Stimulated activated CD8-positive, alpha-beta memory T cell treated with anti-CD3 and anti-CD28 coated beads, Interleukin-4, amount 100 ng/mL, for 1 hour (primary cell): Measurements from ENCODE around the gene SYPL1.
A peak's percentile ranks its signal among the peaks of the same experiment; 100 is the strongest.

Source experiments
- DNase-seq, 2 donors: peaks; one replicate each; pipeline ENCODE4 v3.0.0-alpha.2; 2020; ENCODE audit warnings: low read depth in 2 of 2, low spot score in 1 of 2

SYPL1 gene

DNA sequence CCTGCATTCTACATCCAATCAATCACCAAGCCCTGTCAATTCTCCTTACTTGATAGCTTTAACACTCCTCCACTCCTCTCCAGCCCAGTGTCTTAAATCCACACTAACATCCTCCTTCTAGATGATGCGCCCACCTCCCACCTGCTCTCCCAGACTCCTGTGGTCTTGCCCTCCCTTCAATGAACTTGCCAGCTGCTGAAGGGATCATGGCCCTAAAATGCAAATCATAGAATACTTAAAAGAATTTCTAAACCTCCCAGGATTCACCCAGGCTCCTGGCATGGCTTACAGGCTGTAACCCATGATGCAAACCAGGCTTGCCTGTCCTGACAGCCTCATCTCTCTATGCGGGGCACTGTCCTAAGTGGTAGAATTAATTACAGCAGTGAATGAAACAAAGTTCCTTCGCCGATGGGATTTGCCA lies 43.6 kb downstream of the SYPL1 start:
- DNase-seq = no peak

DNA sequence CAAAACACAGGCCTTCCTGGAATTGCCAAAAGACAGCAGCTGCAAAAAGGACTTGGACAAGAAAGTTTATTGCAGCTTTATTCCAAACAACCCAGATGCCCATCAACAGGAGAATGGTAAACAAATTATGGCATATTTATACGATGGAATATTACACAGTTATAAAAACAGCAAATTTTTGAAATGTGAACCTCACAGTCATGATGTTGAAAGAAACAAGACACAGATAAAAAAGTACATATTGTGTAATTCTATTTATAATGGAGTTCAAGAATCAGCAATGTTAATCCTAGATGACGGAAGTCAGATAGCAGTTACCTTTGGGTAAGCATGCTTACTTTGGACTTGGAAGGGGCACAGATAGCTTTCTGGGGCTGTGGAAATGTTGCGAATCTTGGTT lies 44.4 kb downstream of the SYPL1 start:
- DNase-seq = no peak

DNA sequence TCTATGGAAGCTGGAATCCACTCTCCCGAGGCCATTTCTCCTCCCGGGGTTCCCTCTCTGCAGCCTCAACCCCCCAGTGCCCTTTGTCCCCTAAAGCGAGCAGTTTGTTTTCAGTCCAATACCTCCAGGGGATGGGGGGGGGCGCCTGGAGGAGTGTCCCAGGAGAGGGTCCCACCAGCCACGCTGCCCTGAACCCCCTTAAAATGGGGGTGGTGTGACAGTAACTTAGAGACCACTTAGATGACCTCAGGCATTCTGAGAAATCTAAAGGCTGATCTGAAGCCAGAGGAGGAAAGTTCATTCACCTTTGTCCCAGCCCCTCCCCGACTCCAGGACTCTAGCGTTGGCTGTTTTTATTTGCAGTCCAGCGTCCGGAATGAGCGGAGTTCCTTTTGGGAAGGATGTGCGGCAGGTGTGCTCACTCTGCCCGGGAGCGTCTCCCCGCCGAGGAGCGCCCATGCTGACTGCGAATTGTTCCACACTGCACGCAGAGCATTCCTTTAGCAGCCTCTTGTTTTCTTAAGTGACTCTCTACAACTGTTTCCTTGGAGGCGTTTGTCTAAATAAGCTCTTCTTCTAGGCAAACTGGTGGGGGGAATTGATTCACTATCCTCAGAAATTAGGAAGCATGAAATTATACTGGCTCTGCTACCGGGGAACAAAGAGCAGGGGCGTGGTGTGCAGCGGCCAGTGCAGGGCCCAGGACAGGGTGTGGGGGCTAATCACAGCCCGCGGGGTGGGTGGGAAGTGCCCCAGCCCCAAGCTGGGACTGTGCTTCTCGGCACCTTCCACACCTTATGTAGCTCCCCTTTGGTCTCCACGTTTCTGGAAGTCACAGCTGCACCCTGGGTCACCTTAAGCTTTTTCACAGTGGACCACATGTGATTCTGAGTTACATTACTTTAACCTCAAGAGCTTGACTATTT lies 46.3 kb downstream of the SYPL1 start:
- no peak for DNase-seq

DNA sequence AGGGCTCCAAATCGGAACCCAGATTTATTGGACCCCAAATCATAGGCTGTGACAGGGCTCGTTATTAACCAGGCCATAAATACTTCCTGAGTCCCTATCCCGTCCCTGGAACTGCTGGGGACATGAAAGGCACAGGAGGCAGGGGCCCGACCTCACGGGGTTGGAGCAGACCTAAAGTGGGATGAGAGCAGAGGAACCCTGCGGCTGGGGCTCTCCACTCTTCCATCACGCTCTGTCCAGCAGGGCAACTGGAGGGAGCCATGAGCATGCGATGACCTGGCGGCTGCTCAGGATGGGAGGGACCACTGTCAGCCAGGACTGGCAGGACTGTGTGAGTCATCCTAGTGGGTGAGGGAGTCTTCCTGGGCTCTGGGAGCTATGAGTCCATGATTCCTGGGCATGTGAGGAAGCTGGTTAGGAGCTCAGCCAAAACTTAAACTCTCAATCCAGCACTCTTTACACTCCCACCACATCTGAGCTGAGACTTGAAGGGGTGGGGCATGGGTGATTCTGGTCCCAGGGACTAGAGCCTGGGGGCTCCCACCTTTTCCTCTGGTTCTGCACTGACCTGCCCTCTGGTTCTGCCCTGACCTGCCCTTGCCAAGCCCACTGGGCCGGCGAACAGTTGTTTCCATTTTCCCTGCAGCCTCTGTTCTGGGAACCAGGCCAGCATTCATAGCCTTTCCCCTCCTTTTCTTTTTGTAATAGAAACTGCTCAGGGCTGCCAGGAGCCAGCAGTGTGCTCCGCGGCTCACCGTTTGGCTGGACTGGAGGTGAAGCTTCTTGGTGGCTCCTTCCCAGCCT lies 47.1 kb downstream of the SYPL1 start:
- no peak for DNase-seq

DNA sequence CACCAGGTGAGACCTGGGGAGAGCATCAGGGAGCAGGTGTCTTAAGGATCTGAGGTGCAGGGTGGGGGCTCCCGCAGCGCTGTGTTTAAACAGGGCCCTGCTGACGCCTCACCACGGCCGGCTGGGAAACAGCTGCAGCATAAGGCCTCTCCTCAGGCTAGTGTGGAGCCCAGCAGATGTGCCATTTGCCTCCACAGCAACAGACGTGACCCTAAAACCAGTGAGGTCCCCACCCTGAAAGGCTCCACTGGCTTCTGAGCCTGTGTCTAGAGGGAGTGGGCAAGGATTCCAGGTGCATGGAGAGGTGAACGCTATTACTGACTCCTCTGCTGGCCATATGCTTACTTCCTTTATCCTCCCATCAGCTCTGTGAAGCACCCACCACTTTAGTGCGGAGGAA lies 47.8 kb downstream of the SYPL1 start:
- DNase-seq = no peak

DNA sequence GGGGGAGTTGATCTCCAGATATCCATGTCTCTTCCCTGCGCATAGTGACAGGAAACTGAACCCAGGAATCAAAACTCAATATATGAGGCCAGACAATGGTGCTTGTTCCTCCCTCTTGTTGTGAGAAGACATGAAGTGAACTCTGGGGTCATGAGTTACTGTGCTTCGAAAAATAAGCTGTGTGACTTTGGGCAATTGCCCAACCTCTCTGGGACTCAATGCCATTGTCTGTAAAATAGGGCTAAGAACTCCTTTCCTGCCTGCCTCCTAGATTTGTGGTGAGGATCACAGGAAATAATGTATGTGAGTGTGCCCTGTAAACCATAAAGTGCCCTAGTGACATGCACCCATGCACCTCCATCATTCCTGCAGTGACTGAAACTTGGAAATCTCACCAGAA lies 48.4 kb downstream of the SYPL1 start:
- DNase-seq = no peak

DNA sequence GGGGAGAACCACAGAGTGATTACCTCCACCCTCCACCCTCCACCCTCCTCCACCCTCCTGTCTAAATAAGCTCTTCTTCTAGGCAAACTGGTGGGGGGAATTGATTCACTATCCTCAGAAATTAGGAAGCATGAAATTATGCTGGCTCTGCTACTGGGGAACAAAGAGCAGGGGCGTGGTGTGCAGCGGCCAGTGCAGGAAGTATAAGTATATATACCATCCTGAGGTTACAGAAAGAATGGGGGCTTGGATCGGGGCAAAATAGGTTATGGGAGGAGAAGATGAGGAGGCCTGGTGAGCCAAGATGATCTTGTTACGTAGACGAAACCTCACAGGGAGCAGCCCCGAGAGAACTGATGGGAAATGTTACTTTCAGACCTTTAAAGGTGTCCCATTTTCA lies 49.1 kb downstream of the SYPL1 start:
- DNase-seq = no peak

DNA sequence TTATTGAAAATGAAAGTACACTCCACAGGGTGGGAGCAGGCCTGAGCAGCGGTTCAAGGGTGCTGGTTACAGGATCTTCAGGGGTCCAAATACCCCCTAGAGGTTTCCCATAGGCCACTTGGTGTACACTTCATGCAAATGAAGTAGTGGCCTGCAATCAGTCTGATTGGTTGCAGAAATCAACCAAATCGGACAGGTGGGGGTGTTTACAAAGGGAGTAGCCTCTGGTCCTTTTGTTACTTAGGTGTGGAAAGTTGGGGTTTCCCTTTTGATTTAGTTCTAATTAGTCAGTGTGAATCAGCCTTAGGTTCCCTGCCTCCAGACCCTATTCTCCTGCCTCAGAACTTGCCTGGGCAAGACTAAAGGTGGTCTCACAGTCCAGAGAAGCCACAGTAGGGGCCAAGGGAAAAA lies 49.6 kb downstream of the SYPL1 start:
- DNase-seq = no peak

DNA sequence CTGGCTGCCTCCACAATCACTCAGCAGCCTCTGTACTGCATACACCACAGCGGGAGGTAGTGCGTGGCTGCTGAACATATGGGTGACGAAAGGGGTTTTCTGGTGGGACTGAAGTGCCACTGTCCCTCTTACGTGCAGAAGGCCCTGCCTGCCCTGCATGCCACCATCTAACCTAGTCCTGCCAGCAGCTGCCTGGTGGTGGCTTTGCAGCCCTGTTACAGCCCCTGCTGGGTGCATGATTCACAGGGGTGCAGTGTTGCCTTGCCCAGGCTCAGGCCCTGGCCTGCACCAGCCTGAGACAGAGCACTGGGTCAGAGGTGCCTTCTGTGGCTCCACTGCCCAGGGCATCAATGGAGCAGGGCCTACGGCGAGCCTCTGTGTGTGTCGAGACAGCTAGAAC lies 50.1 kb downstream of the SYPL1 start:
- no peak for DNase-seq

DNA sequence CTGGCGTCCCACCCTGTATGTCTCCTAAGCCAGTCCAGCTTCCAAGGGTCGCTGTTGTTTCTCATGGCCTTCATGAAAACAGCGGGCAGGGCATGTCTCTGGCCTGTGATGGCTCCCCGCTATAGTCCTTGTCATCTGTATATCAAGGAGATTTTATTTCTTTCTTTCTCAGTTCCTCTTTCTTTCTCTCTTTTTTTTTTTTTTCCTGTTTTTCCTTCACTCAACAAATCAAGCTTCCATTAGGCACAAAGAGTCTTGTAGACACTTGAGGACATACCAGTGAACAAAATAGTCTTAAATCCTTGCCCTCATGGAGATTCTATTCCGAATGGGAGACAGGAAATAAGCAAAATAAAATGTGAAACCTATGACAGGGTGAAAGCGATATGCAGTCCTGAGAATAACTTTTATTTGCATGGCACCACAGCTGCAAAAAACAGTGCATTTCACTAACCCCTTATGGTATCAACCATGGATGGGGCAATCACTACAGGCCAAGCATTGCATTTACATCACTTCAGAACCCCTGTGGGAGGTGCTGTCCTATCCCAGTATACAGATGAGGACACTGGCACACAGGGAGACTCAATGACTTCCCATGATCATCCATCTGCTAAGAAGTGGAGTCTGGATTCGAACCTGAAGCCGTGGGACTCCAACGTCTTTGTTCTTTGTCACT lies 50.7 kb downstream of the SYPL1 start:
- DNase-seq = no peak

DNA sequence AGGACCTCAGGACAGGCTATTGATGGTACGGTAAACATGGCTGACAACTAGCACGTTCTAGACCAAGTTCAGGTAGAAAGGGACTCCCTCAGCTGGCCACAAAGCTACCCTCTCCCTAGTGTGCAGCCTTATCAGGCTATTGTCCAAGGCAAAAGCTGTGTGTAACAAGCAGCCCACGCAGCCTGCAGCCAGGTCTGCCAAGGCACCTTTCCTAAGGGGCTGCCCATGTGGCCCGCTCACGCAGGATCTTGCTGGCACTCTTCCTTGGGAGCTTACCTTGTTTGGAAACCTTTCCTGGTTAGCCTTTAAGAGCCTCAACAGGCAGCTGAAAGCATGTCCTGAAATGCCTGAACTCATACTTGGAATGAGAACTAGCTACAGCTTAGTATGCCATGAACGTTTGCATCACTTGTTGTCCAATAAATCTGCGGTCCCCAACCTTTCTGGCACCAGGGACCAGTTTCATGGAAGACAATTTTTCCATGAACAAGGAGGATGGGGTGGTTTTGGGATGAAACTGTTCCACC lies 51.7 kb downstream of the SYPL1 start:
- DNase-seq = no peak

DNA sequence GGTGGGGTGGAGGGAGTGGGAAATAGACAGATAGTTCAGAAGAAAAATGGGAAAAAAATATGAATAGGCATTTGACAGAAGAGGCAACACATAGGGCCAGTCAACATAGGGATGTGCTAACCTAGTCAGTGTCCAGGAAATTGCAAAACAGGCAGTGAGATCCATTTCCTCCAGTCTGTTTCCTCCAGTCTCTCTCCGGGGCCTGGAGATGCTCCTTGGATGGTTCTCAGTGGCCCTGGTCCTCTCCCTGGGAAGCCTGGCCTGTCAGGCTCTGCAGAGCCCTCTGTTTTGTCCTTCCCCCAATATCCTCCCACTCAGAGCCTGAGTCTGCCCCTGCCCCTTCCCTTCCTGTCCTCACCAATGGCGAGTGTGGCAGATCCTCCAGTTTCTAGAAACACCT lies 52.6 kb downstream of the SYPL1 start:
- no peak for DNase-seq

DNA sequence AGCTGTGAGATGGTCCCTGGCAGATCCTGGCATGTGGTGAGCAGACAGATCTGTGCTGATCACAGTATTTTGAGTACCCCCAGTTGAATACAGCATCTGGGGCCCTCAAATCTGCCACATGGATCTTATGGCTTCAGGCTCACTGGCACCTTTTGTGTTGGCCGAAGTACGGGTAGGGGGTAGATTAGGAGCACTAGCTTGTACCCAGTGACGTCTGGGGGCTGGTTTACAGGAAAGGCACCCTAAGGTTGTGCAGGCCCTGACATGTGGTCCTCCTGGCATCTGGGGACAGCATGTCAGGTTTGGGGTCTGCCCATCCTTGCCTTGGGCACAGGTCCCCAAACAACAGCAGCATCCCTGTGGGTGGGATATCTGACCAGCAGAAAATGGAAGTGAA lies 53.2 kb downstream of the SYPL1 start:
- no peak for DNase-seq

DNA sequence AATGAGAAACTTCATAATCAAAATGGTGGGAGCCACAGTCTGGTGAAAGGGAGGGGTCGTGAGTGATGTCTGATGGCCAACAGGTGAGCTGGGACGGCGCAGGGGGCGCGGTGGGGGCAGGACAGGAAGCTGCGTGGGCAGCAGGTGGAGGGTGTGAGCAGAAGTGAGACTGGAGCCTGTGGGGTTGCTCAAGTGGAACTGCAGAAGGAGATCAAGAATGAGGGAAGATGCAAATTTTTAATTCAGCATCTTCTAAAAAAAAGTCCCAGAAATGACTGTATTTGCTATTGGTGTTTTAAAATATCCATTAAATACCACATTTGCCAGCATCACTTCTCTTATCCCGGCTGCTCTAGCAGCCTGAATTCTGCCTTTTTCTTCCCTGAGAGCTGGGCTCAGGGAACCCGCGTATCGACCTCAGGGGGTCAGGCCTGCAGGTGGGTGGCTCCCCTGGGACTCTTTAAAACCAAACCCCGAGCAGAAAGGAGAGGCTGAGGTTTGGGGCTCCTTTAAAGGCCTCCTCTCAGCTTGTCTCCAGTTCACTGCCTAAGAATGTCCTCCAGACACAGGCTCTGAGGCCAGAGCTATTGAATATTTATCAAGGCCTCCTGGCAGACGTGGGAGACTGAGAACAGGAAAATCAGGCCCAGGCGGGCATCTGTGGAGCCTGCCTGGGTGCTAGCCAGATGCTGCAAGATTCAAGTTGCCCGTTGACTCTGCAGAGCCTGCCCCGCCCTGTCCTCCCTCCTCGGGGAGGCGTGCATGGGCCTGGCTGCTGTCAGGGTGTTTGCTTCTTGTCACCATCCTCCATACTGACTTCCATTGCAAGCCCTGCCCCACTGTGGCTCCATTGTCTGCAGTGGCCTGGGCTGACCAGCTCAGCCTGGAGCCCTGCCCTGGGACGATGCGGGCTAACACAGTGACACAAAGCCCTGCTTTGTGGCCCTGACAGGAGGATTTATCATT lies 53.9 kb downstream of the SYPL1 start:
- DNase-seq = no peak

DNA sequence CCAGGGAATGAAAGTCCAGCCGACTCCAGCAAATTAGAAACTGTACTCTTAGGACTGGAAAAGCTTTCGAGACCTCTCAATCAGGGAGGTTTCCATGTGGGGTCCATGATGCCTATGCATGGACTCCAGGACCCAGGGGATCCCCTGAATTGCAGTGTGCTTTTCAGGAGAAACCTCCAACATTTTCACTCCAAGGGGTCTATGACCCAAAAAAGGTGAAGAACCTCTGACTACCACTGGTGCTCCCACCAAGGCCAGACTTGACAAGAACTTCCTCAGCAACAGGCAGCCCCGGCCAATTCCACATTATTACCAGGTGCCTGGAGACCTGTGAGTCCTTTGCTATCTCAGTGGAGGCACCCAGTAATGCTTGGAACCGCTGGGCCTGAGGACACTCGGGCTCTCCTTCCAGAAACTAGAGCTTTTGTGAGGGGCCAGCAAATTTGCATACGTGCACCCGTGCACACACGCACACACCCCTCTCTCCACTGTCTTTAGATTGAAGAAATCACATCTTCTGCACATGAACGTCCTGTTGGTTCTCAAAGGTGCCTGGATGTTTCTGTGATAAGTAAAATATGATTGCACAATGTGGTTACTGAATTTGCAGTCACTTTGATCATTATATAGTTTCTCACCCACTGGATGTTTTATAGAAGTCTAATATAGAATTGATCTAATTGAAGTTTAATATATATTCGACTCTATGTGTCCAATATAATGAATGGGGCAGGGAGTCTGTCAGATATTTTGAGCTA lies 54.7 kb downstream of the SYPL1 start:
- no peak for DNase-seq

DNA sequence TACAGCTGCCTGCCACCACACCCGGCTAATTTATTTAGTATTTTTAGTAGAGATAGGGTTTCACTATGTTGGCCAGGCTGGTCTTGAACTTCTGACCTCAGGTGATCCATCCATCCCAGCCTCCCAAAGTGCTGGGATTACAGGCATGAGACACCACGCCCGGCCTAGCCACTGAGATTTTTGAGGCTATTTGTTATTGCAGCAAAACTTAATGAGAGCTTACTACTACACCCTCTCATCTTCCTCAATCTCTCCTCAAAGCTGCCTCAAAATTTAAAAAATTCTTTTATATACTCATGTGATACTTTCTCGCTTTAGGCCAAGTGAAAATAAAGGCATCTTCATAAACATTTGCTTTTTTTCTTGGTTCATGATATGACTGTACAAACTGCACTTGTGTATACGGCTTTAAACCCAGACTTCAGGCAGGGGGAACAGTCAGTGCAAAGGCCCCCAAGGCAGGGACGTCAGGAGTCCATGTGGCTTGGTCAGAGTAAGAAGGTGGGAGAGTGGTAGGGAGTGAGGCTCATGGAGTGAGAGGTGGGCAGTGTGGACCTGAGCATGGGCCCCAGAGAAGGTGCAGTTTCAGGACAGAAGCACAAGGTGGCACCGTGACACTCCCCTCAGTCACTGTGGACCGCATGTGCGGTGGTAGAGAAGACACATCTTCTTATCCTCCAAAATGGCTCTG lies 55.5 kb downstream of the SYPL1 start:
- peak; percentile 34 to 44 for DNase-seq

DNA sequence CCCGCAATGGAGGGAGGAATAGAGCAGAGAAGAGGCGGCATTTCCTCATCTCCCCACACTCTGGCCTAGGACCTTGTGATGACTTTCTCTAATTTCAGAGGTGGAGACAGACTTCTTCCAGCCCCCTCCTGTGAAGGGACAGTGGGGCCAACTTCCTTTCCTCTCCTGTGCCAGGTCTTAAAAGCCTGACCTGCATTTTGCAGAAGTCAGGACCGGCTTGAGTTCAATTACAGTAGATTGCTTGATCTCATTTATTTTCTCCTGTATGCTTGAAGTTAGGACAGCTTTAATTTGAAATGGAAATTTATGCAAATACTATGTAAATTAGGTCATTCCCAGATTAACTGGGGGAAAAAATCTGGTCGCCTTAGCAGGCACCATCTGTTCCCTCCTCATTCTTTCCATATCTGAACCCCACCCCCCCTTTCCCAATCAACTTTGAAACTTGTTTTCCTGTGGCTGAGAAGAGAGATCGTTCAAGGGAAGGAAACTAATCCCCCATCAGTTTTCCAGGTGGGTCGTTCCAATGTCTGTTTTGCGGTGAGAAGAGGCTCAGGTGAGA lies 57.1 kb downstream of the SYPL1 start:
- DNase-seq = no peak

DNA sequence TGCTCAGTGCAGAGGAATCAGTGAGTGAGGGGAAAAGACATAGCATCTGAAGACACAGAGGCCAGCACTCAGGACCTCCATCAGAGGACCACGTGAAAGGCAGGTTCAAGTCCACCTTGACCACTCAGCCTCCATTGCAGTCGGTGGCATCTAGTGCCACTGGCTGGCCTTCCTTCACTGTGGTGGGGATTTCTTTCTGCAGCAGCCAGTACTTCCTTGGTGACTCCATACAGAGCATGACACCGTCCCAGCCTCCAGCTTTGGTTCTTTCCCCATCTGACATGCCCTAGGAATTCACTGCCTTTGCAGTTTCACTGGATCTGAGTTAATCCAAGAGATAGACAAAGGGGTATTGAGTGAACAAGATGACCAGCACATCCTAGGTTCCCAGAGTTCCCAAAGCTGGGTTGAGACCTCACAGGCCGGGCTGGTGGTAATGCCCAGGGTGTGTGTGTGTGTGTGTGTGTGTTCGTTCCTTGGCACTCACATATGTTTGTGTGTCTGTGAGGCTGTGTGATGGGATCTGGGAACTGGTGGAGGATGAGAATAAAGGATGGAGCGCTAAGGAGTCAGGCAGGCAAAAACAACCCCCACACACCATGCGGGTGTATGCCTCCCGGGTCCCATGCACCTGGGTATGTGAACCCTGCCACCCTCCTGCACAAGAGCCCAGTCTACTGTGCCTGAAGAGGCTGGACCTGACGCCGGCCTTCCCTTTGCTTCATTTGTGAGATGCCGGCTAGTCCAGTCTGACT lies 57.8 kb downstream of the SYPL1 start:
- DNase-seq = no peak
